ENCODE data around the gene CRTAP. TPM values are rescaled to one million over a fixed set of nuclear protein-coding genes. Genes with fewer than 3 reads are reported as not detected.

Gene CRTAP
- 174 and 184 TPM in 2 replicates for total RNA-seq (2014; rRNA removed)
- Bru-seq, nascent RNA = percentile 94 among the genes with signal in this experiment
- percentile 93 among the genes with signal in this experiment for BruChase-seq, experiment 1, labeled RNA remaining after a 6-hour chase
- BruChase-seq, experiment 2, labeled RNA remaining after a 2-hour chase = percentile 91 among the genes with signal in this experiment
- long read RNA-seq, full-length matches to known transcripts = 668 of 1,056 reads
- long read RNA-seq, partial matches to known transcripts = 333 of 1,056 reads
- long read RNA-seq, other reads (novel, unspliced or antisense) = 55 of 1,056 reads

DNA sequence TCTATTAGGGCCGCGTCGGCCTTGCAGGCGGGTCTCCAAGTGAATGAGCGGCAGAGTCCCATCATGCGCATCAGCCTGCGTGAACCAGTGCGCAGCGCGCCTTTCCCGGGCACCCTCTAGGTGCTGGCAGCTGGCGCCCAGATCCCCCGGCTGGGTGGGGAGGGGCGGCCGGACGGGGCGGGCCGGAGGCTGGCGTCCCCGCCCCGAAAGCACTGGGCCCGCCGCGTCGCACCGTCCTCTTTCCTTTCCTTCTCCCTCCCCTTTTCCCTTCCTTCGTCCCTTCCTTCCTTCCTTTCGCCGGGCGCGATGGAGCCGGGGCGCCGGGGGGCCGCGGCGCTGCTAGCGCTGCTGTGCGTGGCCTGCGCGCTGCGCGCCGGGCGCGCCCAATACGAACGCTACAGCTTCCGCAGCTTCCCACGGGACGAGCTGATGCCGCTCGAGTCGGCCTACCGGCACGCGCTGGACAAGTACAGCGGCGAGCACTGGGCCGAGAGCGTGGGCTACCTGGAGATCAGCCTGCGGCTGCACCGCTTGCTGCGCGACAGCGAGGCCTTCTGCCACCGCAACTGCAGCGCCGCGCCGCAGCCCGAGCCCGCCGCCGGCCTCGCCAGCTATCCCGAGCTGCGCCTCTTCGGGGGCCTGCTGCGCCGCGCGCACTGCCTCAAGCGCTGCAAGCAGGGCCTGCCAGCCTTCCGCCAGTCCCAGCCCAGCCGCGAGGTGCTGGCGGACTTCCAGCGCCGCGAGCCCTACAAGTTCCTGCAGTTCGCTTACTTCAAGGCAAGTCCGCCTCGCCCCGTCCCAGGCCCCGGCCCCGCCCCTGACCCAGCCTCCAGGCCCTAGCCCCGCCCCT is at the start of gene CRTAP:
TSS of gene CRTAP (plus strand) at position 243 of the 850 bp plus-strand sequence. CDS start at position 307, 64 bp downstream.
- Histone ChIP-seq H4K20me1 (ENCODE audit: low read length) (peaks cover 9% of the 10 kb centered on the region; the same call in 1 of the 2 replicates), H3K9me3 (ENCODE audit: low read length) (no peaks in the 10 kb centered on the region), H3K27ac (ENCODE audit: low read length) (peak within 1 kb of the TSS; percentile 78), H3K4me3 (ENCODE audit: low read length) (peak within 1 kb of the TSS; percentile 74), H3K4me2 (ENCODE audit: low read length) (peak within 1 kb of the TSS; percentile 98), H3K36me3 (ENCODE audit: low read depth, low read length) (no peaks in the 10 kb centered on the region), H3K79me2 (ENCODE audit: low read length) (peaks cover 46% of the 10 kb centered on the region), H3K9ac (ENCODE audit: low read length) (peak within 1 kb of the TSS; percentile 88), H3K27me3 (ENCODE audit: low read length) (no peaks in the 10 kb centered on the region), H3K9me2 (replicated peaks; ENCODE audit: low read length) (no peaks in the 10 kb centered on the region), H3F3A (ENCODE audit: low read length, unreplicated experiment) (no peaks in the 10 kb centered on the region), H3K4me1 (ENCODE audit: insufficient read depth, low read length) (peaks cover 24% of the 10 kb centered on the region), H2AFZ (ENCODE audit: low read length) (peak within 1 kb of the TSS; percentile 89)
- no TSS peak for BruUV-seq (replicated peaks)
- CTCF ChIA-PET = interaction anchor here (0.6 kb wide), 1 partner anchor 163 kb away, joined by 3 read pairs; no protein-coding TSS in a partner anchor
- no peak for TF ChIP-seq EZH2phosphoT487 (IDR thresholded peaks at IDR 0.05; ENCODE audit: borderline replicate concordance, low read length)
- no peak for TF ChIP-seq EZH2 (IDR thresholded peaks at IDR 0.05; ENCODE audit: low read length, unreplicated experiment)
- TF ChIP-seq, protein P1, sequence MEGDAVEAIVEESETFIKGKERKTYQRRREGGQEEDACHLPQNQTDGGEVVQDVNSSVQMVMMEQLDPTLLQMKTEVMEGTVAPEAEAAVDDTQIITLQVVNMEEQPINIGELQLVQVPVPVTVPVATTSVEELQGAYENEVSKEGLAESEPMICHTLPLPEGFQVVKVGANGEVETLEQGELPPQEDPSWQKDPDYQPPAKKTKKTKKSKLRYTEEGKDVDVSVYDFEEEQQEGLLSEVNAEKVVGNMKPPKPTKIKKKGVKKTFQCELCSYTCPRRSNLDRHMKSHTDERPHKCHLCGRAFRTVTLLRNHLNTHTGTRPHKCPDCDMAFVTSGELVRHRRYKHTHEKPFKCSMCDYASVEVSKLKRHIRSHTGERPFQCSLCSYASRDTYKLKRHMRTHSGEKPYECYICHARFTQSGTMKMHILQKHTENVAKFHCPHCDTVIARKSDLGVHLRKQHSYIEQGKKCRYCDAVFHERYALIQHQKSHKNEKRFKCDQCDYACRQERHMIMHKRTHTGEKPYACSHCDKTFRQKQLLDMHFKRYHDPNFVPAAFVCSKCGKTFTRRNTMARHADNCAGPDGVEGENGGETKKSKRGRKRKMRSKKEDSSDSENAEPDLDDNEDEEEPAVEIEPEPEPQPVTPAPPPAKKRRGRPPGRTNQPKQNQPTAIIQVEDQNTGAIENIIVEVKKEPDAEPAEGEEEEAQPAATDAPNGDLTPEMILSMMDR (conservative IDR thresholded peaks at IDR 0.05; ENCODE audit: low read depth, low read length) = no peak
- POLR2A ChIA-PET (ENCODE audit: unreplicated experiment) = interaction anchor here (0.5 kb wide), 1 partner anchor 248 kb away, joined by 3 read pairs; no protein-coding TSS in a partner anchor
- DNase-seq (peak; percentile 93), ATAC-seq (peak; percentile 81)
- intact Hi-C loops (cut with micrococcal nuclease) = loop anchor here (1.0 to 10.0 kb wide), 2 partner anchors 17 to 681 kb away; partner anchors contain the start of genes GLB1, PDCD6IP and TMPPE

DNA sequence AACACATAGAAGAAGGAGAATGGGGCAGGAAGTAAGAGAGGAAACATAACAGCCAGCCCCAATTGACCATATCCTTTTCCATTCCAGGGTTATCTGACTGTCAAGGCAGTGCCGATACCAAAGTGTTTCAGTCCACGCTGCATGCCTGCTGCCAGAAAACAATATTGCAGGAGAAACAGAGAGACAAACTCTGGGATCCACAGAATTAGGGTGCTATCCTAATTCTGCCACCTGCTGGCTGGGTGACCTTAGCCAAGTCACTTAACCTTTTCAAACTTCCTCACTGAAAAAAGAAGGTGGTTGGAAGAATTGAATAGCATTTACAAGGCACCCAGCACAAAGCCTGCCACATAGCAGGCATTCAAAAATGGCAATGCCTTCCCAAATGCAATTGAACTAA is 48.9 kb upstream of the CRTAP start:
- no peak for ATAC-seq
- Histone ChIP-seq H3K27me3 (ENCODE audit: low read length) (no peaks in the 10 kb centered on the region), H3K9ac (ENCODE audit: low read length) (no peak overlapping the region), H3K36me3 (ENCODE audit: low read depth, low read length) (peaks cover 7% of the 10 kb centered on the region; the same call in 1 of the 2 replicates), H4K20me1 (ENCODE audit: low read length) (no peaks in the 10 kb centered on the region), H3K9me3 (ENCODE audit: low read length) (no peaks in the 10 kb centered on the region), H3K4me2 (ENCODE audit: low read length) (no peak overlapping the region), H3K4me1 (ENCODE audit: insufficient read depth, low read length) (0 out of 2 replicates have a peak, but pooled peaks cover 4% of the 10 kb centered on the region), H3K27ac (ENCODE audit: low read length) (no peak overlapping the region), H3K9me2 (replicated peaks; ENCODE audit: low read length) (no peaks in the 10 kb centered on the region), H3K4me3 (ENCODE audit: low read length) (no peak overlapping the region), H3F3A (ENCODE audit: low read length, unreplicated experiment) (no peaks in the 10 kb centered on the region), H3K79me2 (ENCODE audit: low read length) (no peaks in the 10 kb centered on the region), H2AFZ (ENCODE audit: low read length) (no peak overlapping the region)
- BruUV-seq (replicated peaks) = no TSS peak
- no peak for TF ChIP-seq EZH2 (IDR thresholded peaks at IDR 0.05; ENCODE audit: low read length, unreplicated experiment)
- TF ChIP-seq EZH2phosphoT487 (IDR thresholded peaks at IDR 0.05; ENCODE audit: borderline replicate concordance, low read length) = no peak
- TF ChIP-seq, protein P1 (conservative IDR thresholded peaks at IDR 0.05; ENCODE audit: low read depth, low read length) = peak; percentile 48; the same call in 1 of the 2 replicates
- peak; percentile 12 for DNase-seq
- intact Hi-C loops (cut with micrococcal nuclease) = no loop called here
- ChIA-PET POLR2A (ENCODE audit: unreplicated experiment) (no interaction called here), CTCF (no interaction called here)
